GM21381 (cell line): ENCODE results near the gene GLB1L2.
A peak's percentile ranks its signal among the peaks of the same experiment; 100 is the strongest.
"Not testable (repeated sequence)": the region's sequence is repeated elsewhere in the genome, so short reads cannot be mapped to it uniquely, and the experiment has no call there.

Experiments used
- ATAC-seq: cut with Tn5 transposase; IDR thresholded peaks from one replicate; pipeline ENCODE4 v1.9.1; 2021; ENCODE audit warnings: mild to moderate bottlenecking, moderate library complexity; ENCODE audit not compliant: unreplicated experiment

Gene GLB1L2

DNA sequence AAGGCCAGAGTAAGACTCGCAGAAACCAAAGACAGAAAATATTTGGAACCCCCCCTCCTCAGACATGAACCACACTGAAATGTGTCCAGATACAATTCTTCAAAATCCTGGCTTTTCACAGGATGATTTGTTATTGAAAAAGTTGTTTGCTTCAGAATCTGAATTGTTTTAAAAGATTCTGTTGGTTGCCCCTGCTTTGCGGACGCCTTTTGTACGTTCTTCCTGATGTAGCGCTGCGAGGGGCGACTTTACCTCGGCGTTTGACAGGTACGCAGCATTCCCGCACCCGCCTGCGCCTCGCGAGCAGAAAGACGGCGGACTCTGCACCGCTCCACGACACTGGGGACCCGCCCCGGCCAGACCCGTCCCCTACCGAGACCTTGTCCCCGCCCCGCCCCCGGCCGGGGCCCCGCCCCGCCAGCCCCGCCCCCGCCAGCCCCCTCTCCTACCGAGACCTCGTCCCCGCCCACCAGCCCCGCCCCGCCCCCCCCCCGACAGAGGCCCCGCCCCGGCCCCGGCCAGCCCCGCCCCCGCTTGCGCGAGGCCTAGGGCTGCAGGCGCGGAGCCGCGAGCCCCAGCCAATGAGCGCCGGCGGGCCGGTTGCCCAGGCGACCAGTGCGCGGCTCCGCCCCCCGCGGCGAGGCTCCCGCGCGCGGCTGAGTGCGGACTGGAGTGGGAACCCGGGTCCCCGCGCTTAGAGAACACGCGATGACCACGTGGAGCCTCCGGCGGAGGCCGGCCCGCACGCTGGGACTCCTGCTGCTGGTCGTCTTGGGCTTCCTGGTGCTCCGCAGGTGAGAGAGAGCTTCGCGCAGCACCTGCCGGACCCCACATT, at the start of gene GLB1L2:
Gene GLB1L2 (plus strand): TSS at position 635 of the 835 bp plus-strand sequence. CDS start 74 bp downstream, at position 709.
- peak; percentile 81 for ATAC-seq

- ATAC-seq = no peak
These were observed 49.4 kb upstream of the GLB1L2 start for GRCh38 chr11:134282121-134283045.

GRCh38 chr11:134283461-134284230, 48.1 kb upstream of the GLB1L2 start:
- no peak for ATAC-seq

GRCh38 chr11:134284349-134284748, 47.4 kb upstream of the GLB1L2 start:
- ATAC-seq = not testable (repeated sequence)

GRCh38 chr11:134287561-134287960, 44.2 kb upstream of the GLB1L2 start:
- no peak for ATAC-seq

DNA sequence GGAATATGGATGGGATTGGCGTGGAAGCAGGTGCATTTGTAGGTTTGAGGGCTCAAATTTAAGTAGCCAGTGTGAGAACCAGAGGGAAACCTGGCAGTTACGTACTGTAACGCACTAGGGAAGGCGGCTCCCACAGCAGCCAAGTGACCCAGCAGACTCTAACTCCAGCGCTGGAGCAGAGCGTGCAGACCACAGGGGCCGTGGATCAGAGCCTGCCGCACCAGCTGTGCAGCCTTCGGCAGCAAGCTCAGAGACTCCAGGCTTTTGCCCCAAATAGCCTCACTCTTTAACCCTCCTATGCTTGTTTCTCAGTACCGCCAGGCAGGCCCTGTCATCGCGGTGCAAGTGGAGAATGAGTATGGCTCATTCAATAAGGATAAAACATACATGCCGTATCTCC, 43.3 kb upstream of the GLB1L2 start:
- no peak for ATAC-seq

DNA sequence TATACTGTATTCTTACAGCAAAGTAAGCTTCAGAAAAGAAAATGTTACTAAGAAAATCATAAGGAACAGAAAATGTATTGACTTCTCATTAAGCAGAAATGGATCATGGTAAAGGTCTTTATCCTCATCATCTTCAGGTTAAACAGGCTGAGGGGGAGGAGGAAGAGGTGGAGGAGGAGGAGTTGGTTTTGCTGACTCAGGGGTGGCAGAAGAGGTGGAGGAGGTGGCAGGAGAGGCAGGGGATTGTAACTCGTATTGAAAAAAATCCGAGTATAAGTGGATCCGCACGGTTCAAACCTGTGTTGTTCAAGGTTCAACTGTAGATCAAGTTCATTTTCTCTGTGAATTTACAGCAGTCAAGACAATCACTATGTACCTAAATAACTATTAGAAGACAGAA, 42.6 kb upstream of the GLB1L2 start:
- no peak for ATAC-seq

DNA sequence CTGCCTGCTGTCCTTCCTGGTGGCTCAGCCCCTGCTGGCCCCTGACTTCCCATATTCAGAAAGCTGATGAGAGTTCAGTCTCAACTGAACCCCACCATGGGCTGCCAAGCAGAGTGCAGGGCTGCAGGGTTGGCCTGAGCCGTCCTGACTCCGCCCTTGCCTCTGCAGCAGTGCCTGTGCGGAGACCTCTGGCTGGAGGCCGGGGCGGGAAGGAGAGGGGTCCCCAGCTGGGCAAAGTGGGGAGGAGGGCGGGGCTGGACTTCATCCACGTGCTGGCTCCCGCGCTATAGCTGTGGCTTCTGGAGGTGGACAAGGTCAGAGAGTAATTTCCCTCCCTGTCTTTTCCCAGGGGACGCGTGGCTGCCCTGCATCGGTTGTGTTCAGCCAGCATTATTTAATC, 42.0 kb upstream of the GLB1L2 start:
- ATAC-seq = no peak

- ATAC-seq = no peak
These were observed 41.1 kb upstream of the GLB1L2 start for GRCh38 chr11:134290646-134291045.

DNA sequence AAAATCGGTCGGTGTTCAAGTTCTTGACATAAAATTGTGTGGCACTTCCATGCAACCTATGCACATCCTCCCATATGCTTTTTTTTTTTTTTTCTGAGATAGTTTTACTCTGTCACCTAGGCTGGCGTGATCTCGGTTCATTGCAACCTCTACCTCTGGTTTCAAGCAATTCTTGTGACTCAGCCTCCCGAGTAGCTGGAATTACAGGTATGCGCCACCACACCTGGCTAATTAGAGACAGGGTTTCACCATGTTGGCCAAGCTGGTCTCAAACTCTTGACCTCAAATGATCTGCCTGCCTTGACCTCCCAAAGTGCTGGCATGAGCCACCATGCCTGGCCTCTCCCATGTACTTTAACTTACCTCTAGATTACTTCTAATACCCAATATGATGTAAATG, 40.6 kb upstream of the GLB1L2 start:
- ATAC-seq = no peak

- no peak for ATAC-seq
These were observed 39.1 kb upstream of the GLB1L2 start for GRCh38 chr11:134292661-134293060.

DNA sequence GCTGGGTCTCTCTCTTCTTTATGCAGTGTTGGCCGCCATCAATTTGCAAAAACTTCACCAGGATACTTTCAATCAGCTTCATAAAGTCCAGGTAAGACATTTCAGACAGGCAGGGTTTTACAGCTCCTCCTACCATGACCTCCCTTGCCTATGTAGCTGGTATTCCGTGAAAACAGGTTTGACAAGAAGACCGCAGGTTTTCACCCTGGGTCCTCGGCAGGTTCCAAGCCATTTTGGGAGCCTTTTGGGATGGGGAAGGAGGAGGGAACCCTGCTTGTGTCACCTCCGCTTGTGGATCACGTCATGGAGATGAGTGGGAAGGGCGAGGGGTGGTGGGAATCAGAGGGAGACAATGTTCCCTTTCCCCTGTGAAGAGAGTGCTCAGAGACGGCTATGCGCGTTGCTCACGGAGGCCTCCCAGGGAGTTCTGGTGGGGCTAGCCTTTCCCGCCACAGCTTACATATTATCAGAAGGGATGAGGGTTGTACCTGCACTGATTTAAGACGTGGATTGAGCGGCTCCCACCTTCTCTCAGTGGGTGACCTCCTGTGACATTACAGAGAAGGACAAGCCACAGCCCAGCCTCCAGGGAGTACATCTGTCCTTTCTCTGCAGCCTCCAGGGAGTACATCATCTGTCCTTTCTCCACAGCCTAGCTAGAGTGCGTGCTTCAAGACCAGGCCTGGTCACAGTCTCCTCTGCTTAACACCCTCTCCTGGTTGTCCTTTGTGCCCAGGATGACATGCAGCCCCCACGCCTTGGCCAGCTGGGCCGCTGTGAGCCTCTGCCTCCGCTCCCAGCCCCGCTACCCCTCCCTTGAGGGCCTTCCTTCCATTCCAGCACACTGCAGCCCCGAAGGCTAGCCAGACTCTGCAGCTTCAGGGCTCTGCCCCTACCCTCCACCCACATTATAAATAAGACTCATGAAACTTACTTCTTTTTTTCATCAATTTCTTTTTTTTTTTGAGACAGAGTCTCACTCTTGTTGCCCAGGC, 38.4 kb upstream of the GLB1L2 start:
- ATAC-seq = no peak

- no peak for ATAC-seq
These were observed 37.1 kb upstream of the GLB1L2 start for GRCh38 chr11:134294664-134295063.

GRCh38 chr11:134312223-134312622, 19.6 kb upstream of the GLB1L2 start:
- ATAC-seq = no peak

GRCh38 chr11:134312807-134313206, 19.0 kb upstream of the GLB1L2 start:
- ATAC-seq = no peak

DNA sequence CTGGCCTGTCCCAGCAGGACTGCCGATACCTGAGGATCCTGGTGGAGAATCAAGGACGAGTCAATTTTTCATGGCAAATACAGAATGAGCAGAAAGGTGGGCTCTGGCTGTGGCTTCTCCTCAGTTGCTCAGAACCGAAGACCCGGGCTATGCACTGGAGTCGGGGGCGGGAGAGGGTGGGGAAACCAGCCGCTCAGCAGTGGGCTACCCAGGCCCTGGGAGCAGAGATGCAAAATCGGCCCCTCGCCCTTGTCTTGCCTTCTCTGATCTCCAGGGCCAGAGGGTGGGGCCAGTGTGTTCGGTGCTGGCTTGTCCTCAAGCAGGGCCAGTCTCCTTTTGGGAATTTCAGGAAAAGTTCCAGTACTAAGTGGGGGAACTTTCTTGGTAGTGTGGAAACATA, 18.4 kb upstream of the GLB1L2 start:
- no peak for ATAC-seq

- ATAC-seq = no peak
These were observed 17.8 kb upstream of the GLB1L2 start for GRCh38 chr11:134313821-134314607.

GRCh38 chr11:134317103-134317502, 14.7 kb upstream of the GLB1L2 start:
- ATAC-seq = no peak

DNA sequence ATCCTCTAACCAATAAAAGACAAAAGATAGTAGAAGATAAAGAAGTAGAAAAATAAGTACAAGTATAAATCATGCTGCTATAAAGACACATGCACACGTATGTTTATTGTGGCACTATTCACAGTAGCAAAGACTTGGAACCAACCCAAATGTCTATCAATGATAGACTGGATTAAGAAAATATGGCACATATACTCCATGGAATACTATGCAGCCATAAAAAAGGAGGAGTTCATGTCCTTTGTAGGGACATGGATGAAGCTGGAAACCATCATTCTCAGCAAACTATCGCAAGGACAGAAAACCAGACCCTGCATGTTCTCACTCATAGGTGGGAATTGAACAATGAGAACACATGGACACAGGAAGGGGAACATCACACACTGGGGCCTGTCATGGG, 10.4 kb upstream of the GLB1L2 start:
- not testable (repeated sequence) for ATAC-seq
